Measurements from ENCODE around the gene KMT2E.

DNA sequence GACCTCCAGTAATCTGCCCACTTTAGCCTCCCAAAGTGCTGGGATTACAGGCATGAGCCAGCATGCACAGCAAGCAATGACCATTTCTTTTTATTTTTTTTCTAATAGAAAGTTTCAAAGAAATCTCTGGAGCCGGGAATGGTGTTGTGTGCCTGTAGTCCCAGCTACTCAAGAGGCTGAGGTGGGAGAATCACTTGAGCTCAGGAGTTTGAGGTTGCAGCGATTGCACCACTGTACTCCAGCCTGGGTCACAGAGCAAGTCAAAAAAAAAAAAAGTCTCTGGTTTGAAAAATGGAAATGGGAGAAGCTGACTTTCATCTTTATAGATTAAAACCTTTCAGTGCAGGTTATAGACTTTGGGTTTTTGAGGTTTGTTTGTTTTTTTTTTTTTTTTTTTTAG, 44.8 kb upstream of the KMT2E start:
- TF ChIP-seq, protein P1, sequence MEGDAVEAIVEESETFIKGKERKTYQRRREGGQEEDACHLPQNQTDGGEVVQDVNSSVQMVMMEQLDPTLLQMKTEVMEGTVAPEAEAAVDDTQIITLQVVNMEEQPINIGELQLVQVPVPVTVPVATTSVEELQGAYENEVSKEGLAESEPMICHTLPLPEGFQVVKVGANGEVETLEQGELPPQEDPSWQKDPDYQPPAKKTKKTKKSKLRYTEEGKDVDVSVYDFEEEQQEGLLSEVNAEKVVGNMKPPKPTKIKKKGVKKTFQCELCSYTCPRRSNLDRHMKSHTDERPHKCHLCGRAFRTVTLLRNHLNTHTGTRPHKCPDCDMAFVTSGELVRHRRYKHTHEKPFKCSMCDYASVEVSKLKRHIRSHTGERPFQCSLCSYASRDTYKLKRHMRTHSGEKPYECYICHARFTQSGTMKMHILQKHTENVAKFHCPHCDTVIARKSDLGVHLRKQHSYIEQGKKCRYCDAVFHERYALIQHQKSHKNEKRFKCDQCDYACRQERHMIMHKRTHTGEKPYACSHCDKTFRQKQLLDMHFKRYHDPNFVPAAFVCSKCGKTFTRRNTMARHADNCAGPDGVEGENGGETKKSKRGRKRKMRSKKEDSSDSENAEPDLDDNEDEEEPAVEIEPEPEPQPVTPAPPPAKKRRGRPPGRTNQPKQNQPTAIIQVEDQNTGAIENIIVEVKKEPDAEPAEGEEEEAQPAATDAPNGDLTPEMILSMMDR (IDR thresholded peaks at IDR 0.05): no peak
- TF ChIP-seq POLR2A (IDR thresholded peaks at IDR 0.05): no peak
